ENCODE results near the gene CDX2. TPM values are rescaled to one million over a fixed set of nuclear protein-coding genes. Genes with fewer than 3 reads are reported as not detected.
A peak's percentile ranks its signal among the peaks of the same experiment; 100 is the strongest.

The CDX2 gene
- total and polyA plus RNA-seq, 5 experiments from 2014 or later = not detected

DNA sequence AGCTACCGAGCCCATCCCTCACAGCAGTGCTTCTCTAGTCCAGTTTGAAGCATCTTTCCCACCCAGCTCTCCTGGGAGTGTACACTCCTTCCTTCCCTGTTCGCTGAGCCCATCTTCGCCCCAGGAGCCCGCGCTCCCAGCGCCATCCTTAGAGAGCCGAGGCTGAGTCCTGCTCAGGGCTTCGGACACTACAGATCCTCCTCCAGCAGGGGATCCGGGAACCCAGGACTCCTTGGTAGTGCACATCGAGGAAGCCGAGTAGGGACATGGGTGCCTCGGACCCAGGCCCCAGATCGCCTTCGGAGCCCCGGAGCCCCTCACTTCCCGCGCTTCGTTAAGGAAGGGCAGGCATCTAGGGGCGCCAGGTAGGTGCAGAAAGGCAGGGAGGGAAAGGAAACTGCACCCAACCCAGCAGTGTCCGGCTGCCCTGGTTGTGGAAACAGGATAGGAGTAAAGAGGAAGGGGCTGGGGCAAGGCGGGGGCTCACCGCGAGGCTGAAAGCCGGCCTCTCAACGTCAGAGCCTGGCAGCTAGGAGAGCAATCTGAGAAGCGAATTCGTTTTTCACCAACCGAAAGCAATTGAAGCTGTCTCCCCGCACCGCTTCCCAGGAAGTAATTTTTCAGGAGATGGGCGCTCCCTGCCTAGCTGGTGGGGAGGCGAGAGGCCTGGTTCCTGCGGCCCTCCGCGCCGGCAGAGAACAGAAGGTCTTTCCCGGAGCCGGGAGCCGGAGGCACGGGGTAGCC lies 48.3 kb downstream of the CDX2 start:
- peaks cover 15 to 50% (median 37%) of the 10 kb centered on the region in 4 donors for H3K4me1 Mint-ChIP-seq
- DNase-seq = no peak
- H3K36me3 Mint-ChIP-seq = peaks cover 0 to 2% (median 0%) of the 10 kb centered on the region in 3 donors
- H3K9me3 Mint-ChIP-seq = peaks cover 0 to 6% (median 0%) of the 10 kb centered on the region in 9 donors
- H3K27ac Mint-ChIP-seq = peak overlapping the region in 1 of 10 donors; percentile 65
- H3K4me3 Mint-ChIP-seq = peak overlapping the region; percentile 61 to 87 (median 80)
- ATAC-seq = peak in 1 of 2 donors; percentile 16
- POLR2A ChIA-PET = no interaction called here
- H3K27me3 Mint-ChIP-seq = peaks cover 35 to 85% (median 60%) of the 10 kb centered on the region in 5 donors

GRCh38 chr13:27919934-27920676 lies 49.0 kb downstream of the CDX2 start, which contains the start of gene PDX1:
PDX1 (plus strand) TSS chr13:27920000; CDS start chr13:27920139, 139 bp downstream.
- Mint-ChIP-seq H3K4me1 (peaks cover 15 to 42% (median 35%) of the 10 kb centered on the region in 4 donors), H3K36me3 (peaks cover 0 to 2% (median 0%) of the 10 kb centered on the region in 3 donors), H3K27me3 (peaks cover 37 to 85% (median 62%) of the 10 kb centered on the region in 5 donors), H3K4me3 (peak within 1 kb of the TSS; percentile 61 to 87 (median 80)), H3K9me3 (peaks cover 0 to 3% (median 0%) of the 10 kb centered on the region in 9 donors), H3K27ac (peak within 1 kb of the TSS in 1 of 10 donors; percentile 65)
- ATAC-seq (peak in 1 of 2 donors; percentile 56), DNase-seq (no peak)
- POLR2A ChIA-PET = no interaction called here

- Mint-ChIP-seq H3K27me3 (peaks cover 38 to 87% (median 63%) of the 10 kb centered on the region in 5 donors), H3K36me3 (peaks cover 0 to 2% (median 0%) of the 10 kb centered on the region in 3 donors), H3K4me3 (peak overlapping the region in 8 of 10 donors; percentile 33 to 76 (median 66)), H3K4me1 (peaks cover 15 to 42% (median 34%) of the 10 kb centered on the region in 4 donors), H3K27ac (no peak overlapping the region), H3K9me3 (peaks cover 0 to 3% (median 0%) of the 10 kb centered on the region in 9 donors)
- ATAC-seq (no peak), DNase-seq (no peak)
- POLR2A ChIA-PET = no interaction called here
Measured at GRCh38 chr13:27919659-27919933, 49.5 kb downstream of the CDX2 start.

DNA sequence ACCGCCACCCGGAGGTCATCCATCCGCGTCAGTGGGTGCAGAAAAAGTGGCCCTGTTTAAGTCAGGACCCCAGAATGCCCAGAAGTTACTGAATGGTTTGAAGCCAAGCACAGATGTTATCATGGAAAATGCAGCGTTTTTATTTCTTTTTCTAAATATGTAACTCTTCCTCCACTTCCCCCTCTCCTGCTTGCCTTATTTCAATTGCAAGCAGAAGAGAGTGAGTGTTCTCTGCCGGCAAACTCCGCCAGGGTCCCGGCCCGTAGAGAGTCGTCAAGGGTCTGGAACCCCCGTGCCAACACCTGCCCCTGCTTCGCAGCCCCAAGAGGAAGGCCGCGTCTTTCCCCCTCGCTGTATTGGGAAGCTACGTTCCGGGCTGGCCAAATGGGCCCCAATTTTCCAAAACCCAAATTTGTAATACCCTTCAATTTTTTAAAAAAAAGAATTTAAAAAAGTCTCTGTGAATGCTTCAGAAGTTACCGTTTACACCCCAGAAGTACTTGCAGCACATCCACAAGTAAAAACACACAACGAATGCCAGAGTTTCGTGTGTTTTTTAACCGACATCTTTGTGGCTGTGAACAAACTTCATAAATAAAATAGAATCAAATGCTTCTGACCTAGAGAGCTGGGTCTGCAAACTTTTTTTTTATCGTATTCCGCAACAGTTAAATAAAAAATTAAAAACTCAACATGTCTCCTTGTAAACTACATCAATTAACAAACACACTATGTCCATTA lies 50.0 kb downstream of the CDX2 start:
- POLR2A ChIA-PET = no interaction called here
- Mint-ChIP-seq H3K27me3 (peaks cover 40 to 86% (median 66%) of the 10 kb centered on the region in 5 donors), H3K4me3 (peak overlapping the region in 8 of 10 donors; percentile 13 to 86 (median 62)), H3K36me3 (peaks cover 0 to 2% (median 0%) of the 10 kb centered on the region in 3 donors), H3K27ac (no peak overlapping the region), H3K4me1 (peaks cover 15 to 38% (median 32%) of the 10 kb centered on the region in 4 donors), H3K9me3 (peaks cover 0 to 3% (median 0%) of the 10 kb centered on the region in 9 donors)
- ATAC-seq (no peak), DNase-seq (no peak)

DNA sequence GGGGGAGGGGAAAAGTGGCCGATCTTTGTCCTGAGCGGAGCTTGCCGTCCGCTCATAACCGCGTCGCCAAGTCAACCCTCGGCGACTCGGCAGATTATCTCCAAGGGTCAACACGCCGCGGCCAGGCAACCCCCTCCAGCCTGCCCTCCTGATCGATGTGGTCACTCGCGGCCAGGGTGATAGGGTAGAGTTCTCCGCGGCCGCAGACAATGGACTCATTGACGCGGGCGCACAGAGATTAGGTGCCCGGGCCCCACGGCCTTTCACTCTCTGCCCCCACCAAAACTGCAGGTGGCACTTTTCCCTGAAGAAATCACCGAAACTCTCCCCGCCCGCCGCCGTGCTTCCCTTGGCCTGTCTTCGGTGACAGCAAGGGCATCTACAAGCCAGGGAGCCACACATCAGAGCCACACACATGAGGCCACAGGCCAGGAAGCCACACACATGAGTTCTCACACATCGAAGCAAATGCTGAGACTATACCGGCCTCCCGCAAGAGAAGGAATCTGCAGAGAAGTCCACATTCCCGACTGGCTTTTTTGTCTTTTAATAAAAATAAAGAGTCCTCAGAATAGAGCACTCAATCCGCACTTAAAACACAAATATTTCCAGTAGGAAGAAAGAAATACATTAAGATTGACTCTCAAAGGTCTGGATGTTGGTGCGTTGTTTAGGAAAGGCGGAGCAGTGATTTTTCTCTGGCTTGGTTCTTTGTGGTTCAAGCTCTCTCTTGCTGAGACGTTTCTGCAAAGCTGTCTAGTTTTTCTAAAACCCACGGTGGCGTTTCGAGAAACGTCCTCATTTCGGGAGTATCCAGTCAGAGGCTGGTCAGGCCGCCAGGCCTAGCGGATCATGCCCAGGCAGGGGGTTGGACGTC lies 50.8 kb downstream of the CDX2 start:
- H3K27me3 Mint-ChIP-seq = peaks cover 36 to 86% (median 61%) of the 10 kb centered on the region in 5 donors
- peaks cover 14 to 32% (median 29%) of the 10 kb centered on the region in 4 donors for H3K4me1 Mint-ChIP-seq
- peak overlapping the region in 9 of 10 donors; percentile 13 to 86 (median 70) for H3K4me3 Mint-ChIP-seq
- POLR2A ChIA-PET = no interaction called here
- H3K9me3 Mint-ChIP-seq = peaks cover 0 to 3% (median 0%) of the 10 kb centered on the region in 9 donors
- peaks cover 0 to 2% (median 0%) of the 10 kb centered on the region in 3 donors for H3K36me3 Mint-ChIP-seq
- ATAC-seq (no peak), DNase-seq (no peak)
- no peak overlapping the region for H3K27ac Mint-ChIP-seq

- H3K9me3 Mint-ChIP-seq = peaks cover 0 to 3% (median 0%) of the 10 kb centered on the region in 9 donors
- peaks cover 14 to 30% (median 28%) of the 10 kb centered on the region in 4 donors for H3K4me1 Mint-ChIP-seq
- DNase-seq (no peak), ATAC-seq (no peak)
- POLR2A ChIA-PET = no interaction called here
- peak overlapping the region; percentile 40 to 86 (median 76) for H3K4me3 Mint-ChIP-seq
- peaks cover 0 to 2% (median 0%) of the 10 kb centered on the region in 3 donors for H3K36me3 Mint-ChIP-seq
- H3K27me3 Mint-ChIP-seq = peaks cover 35 to 83% (median 56%) of the 10 kb centered on the region in 5 donors
- no peak overlapping the region for H3K27ac Mint-ChIP-seq
Measured at GRCh38 chr13:27917121-27917947, 51.8 kb downstream of the CDX2 start.

DNA sequence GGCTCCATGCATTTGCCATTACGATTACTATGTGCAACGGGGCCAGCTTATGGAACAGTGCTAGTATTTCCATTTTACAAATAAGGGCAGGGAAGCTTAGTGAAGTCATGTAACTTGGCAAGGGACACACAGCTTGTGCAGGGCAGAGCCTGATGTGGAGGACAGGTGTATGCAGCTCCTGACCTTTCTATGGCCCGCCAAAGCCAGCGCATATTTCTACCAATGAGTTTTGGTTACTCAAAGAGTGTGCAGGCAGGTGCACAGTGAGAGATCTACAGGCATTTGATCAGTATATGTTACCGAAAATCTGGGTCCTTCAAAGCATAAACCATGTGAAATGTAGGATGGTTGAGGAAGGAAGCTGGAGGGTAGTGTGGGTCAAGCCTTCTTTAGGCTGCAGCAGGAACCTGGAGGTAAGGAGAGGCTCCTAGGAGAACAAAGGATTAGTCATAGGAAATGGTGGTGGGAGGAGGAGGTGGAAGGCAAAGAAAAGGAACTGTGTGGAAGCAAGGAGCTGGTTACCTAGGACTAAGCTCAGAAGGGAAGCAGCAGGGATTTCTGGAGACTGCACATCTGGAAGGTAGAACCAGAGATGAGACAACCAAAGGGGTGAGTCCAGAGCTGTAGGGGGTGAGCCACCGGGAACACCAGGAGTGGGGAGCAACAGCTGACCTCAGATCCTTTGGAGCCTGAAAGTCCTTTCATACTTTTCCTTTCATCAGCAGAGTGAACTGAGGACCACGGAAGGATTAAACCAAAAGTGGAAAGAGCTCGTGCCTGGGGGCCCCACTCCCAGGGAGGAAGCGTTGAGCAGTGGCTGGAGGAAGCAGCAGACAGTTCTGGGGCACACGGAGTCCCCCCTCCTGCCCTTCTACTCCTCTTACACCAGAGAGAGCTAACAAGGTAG lies 53.6 kb downstream of the CDX2 start:
- Mint-ChIP-seq H3K9me3 (peaks cover 0 to 1% (median 0%) of the 10 kb centered on the region in 9 donors), H3K27me3 (peaks cover 32 to 76% (median 54%) of the 10 kb centered on the region in 5 donors), H3K4me3 (no peak overlapping the region), H3K36me3 (peaks cover 0 to 2% (median 0%) of the 10 kb centered on the region in 3 donors), H3K4me1 (peaks cover 10 to 23% (median 22%) of the 10 kb centered on the region in 4 donors), H3K27ac (no peak overlapping the region)
- POLR2A ChIA-PET = no interaction called here
- DNase-seq = no peak
- no peak for ATAC-seq

DNA sequence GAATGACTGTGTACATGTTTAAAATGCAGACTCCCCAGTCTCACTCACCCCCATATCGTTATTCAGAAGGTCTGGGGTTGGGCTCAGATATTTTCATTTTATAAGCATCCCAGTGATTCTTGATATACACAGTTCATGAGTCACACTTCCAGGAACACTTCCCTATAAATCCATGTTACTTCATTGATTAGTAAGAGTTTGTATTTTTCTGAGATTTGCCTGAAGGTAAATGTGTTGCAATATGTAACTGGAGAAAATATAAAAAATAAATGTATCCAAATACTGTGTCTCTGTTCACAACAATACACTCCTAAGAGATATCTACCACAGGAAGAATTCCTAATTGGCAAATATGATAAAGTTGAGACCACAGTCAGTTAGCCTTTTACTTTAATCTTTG lies 56.0 kb downstream of the CDX2 start:
- POLR2A ChIA-PET = no interaction called here
- H3K27ac Mint-ChIP-seq = no peak overlapping the region
- no peak for ATAC-seq

DNA sequence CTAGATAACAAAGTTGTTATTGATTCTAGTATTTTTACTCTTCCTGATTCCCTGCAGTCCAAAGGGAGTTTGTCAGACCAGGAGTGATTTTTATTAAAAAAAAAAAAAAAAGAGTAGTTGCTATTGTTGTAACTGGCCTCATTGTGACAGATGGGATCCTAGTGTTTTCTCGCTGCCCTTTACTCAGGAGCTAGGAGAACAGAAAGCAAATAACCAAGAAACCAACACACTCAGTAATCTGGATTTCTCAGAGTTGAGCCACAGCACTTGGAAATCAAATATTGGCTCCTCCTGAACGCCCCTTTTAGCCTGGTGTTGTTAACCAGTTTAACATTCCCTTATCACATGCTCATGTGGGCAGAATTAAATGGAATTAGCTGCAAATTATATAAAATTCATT lies 57.6 kb downstream of the CDX2 start:
- Mint-ChIP-seq H3K4me1 (peaks cover 0 to 1% (median 0%) of the 10 kb centered on the region in 4 donors), H3K27me3 (peaks cover 25 to 72% (median 49%) of the 10 kb centered on the region in 5 donors), H3K36me3 (no peaks in the 10 kb centered on the region), H3K9me3 (no peaks in the 10 kb centered on the region), H3K4me3 (no peak overlapping the region), H3K27ac (no peak overlapping the region)
- POLR2A ChIA-PET = no interaction called here
- ATAC-seq (no peak), DNase-seq (no peak)

More for the DNA sequence above, 56.0 kb downstream of the CDX2 start:
- Mint-ChIP-seq H3K4me3 (no peak overlapping the region), H3K27me3 (peaks cover 21 to 74% (median 52%) of the 10 kb centered on the region in 5 donors), H3K4me1 (peaks cover 7 to 13% (median 9%) of the 10 kb centered on the region in 4 donors), H3K9me3 (no peaks in the 10 kb centered on the region), H3K36me3 (peaks cover 0 to 2% (median 0%) of the 10 kb centered on the region in 3 donors)
- no peak for DNase-seq
